ENCODE results near the gene ETNK2. TPM values are rescaled to one million over a fixed set of nuclear protein-coding genes. Genes with fewer than 3 reads are reported as not detected.

Gene ETNK2
- total RNA-seq, 4 donors from 2014 or later: 6.7 to 54.4 (median 25.0) TPM

DNA sequence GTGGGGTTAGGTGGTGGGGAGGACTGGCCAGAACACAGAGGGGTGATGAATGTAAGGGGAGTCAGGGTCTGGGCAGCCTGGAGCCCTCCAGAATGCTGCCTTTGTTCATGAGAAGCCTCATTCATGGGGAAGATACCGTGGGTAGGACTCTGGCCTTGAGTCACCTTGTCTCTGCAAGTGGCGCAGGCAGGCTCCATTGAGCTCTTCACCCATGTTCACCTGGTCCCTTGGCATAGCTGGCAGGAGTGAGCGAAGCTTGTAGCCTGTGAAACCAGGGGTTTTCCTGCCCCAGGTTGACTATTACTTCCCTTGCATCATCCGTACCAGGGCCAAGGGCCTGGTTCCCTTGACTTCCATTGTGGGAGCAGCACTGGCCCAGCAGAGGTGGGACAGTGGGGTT lies 53.2 kb downstream of the ETNK2 start:
- no peak for DNase-seq
- Histone ChIP-seq H3K27ac (no peak overlapping the region), H3K9me3 (no peaks in the 10 kb centered on the region), H3K27me3 (no peaks in the 10 kb centered on the region), H3K4me3 (no peak overlapping the region), H3K4me1 (peaks cover 14 to 75% (median 30%) of the 10 kb centered on the region in 3 donors), H3K36me3 (no peaks in the 10 kb centered on the region)
- intact Hi-C loops (cut with DNase I): no loop called here
- TF ChIP-seq, protein P1, sequence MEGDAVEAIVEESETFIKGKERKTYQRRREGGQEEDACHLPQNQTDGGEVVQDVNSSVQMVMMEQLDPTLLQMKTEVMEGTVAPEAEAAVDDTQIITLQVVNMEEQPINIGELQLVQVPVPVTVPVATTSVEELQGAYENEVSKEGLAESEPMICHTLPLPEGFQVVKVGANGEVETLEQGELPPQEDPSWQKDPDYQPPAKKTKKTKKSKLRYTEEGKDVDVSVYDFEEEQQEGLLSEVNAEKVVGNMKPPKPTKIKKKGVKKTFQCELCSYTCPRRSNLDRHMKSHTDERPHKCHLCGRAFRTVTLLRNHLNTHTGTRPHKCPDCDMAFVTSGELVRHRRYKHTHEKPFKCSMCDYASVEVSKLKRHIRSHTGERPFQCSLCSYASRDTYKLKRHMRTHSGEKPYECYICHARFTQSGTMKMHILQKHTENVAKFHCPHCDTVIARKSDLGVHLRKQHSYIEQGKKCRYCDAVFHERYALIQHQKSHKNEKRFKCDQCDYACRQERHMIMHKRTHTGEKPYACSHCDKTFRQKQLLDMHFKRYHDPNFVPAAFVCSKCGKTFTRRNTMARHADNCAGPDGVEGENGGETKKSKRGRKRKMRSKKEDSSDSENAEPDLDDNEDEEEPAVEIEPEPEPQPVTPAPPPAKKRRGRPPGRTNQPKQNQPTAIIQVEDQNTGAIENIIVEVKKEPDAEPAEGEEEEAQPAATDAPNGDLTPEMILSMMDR (IDR thresholded peaks at IDR 0.05): no peak
- TF ChIP-seq POLR2A (IDR thresholded peaks at IDR 0.05): no peak
- 67 to 93% methylated on average over 2 to 4 of the region's 4 CpGs for WGBS, 2 donors

DNA sequence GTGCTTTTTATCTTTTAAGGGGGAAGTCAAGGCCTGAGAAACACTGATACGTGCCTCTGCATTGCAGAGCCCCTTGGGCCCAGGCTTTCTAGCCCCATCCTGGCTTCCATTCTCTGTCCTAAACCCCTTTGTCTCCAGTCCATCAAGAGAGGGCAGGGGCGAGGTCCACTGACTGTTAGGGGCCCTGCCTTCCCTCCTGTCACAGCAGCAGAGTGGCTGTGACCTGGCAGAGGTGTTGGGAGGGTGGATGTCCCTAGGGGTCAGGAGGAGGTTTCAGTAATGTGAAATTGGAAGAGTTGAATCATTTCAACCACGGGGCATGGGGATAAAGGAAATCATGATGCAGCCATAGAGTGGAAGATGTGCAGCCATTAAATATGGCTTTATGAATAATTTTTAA lies 54.9 kb downstream of the ETNK2 start:
- H3K27me3 ChIP-seq: no peaks in the 10 kb centered on the region
- H3K4me3 ChIP-seq: no peak overlapping the region
- TF ChIP-seq POLR2A (IDR thresholded peaks at IDR 0.05): no peak
- TF ChIP-seq, protein P1 (IDR thresholded peaks at IDR 0.05): no peak
- WGBS, 2 donors: 46 to 64% methylated on average over 2 to 3 of the region's 3 CpGs
- H3K36me3 ChIP-seq: no peaks in the 10 kb centered on the region
- intact Hi-C loops (cut with DNase I): no loop called here
- H3K27ac ChIP-seq: no peak overlapping the region
- DNase-seq: no peak
- H3K4me1 ChIP-seq: peaks cover 0 to 74% (median 19%) of the 10 kb centered on the region in 3 donors
- no peaks in the 10 kb centered on the region for H3K9me3 ChIP-seq

DNA sequence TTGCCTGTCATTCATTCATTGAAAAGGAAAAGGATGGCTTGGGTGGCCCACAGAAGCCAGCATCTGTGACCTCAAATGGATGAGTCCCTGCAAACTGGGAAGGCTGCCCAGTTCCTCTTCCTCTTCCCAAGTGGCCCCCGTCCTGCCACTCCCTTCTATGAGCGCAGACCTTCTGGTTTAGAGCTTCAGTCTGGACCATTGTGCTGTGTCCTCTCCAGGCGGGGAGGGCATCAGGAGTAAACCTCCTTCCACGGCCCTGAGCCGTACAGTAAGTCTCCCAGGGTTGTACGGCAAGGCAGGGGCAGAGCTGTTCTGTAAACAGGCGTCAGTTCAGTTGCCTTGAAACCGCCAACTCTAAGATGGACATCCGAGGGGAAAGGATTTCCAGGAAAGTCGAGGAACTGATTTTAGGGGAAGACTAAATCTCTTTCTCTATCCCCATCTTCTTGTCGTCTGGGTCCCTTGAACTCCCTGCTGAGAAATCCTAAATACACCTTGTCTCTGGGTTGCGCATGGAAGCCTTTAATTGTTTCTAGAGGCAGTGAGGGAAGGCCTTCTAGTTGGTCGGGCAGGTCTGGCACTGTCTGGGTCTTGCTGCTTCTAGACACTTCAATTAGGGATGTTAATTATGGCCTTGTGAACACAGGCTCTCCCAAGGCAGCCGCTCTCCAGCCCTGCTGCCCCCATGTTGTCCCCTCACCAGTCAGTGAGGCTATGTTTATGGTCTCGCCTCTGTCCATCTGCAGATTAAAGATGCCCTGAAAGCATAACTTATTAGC lies 56.8 kb downstream of the ETNK2 start:
- 71 to 74% methylated on average over 11 to 14 of the region's 15 CpGs for WGBS, 2 donors
- intact Hi-C loops (cut with DNase I): no loop called here
- Histone ChIP-seq H3K4me1 (peaks cover 0 to 75% (median 15%) of the 10 kb centered on the region in 3 donors), H3K27me3 (no peaks in the 10 kb centered on the region), H3K4me3 (no peak overlapping the region), H3K27ac (peak overlapping the region in 2 of 4 donors; percentile 26 to 35), H3K36me3 (no peaks in the 10 kb centered on the region), H3K9me3 (no peaks in the 10 kb centered on the region)
- no peak for TF ChIP-seq POLR2A (IDR thresholded peaks at IDR 0.05)
- TF ChIP-seq, protein P1 (IDR thresholded peaks at IDR 0.05): no peak
- DNase-seq: no peak

DNA sequence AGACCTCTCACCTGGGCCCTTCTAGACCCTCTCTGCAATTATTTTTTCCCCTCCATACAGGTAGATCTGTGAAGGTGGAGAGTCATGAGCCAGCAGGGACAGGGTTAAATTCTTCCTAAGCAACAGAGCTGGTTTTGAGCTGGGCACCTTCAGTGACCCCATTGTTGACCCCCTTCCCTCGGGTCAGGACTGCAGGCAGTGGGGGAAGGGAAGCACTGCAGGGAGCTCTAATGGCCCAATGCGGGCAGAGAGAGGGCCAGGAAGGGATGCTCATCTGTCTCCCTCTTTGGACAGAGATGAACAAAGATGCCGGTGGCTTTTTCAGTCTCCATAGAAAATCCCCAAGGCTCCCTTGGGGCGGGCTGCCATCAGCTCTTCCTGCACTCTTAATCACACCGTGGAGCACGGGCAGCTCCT lies 57.5 kb downstream of the ETNK2 start:
- H3K27ac ChIP-seq: peak overlapping the region in 2 of 4 donors; percentile 26 to 29
- H3K9me3 ChIP-seq: no peaks in the 10 kb centered on the region
- WGBS, 2 donors: 63 to 100% methylated on average over 1 to 6 of the region's 6 CpGs
- DNase-seq: no peak
- no peaks in the 10 kb centered on the region for H3K36me3 ChIP-seq
- H3K27me3 ChIP-seq: no peaks in the 10 kb centered on the region
- intact Hi-C loops (cut with DNase I): no loop called here
- peaks cover 3 to 77% (median 22%) of the 10 kb centered on the region in 3 donors for H3K4me1 ChIP-seq
- TF ChIP-seq POLR2A (IDR thresholded peaks at IDR 0.05): no peak
- TF ChIP-seq, protein P1 (IDR thresholded peaks at IDR 0.05): no peak
- no peak overlapping the region for H3K4me3 ChIP-seq

DNA sequence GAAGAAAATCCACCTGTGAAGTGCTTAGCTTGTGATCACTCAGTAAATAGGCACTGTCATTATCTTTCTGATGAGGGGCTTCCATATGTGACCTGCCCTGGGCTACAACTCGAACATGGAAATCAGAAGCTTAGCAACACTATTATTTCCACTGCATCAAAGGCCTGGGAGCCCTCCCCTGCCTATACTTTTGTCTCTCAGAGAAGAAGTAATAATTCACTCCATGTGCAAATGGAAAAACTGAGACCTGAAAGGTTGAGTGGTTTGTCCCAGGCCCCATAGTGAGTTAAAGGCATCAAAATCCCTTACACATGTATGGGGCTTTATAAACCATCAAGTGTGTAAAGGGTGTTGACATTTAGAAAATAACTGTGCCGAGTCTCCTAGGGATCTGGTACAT lies 58.1 kb downstream of the ETNK2 start:
- Histone ChIP-seq H3K9me3 (no peaks in the 10 kb centered on the region), H3K4me3 (no peak overlapping the region), H3K36me3 (no peaks in the 10 kb centered on the region), H3K4me1 (peaks cover 9 to 78% (median 25%) of the 10 kb centered on the region in 3 donors), H3K27me3 (no peaks in the 10 kb centered on the region), H3K27ac (peak overlapping the region in 2 of 4 donors; percentile 4 to 5)
- DNase-seq: no peak
- TF ChIP-seq, protein P1 (IDR thresholded peaks at IDR 0.05): no peak
- no peak for TF ChIP-seq POLR2A (IDR thresholded peaks at IDR 0.05)
- WGBS, 2 donors: 65 to 75% methylated on average over 2 of the region's 2 CpGs
- intact Hi-C loops (cut with DNase I): no loop called here
